GM12878 (cell line): ENCODE results near the gene FRMD5. TPM values are rescaled to one million over a fixed set of nuclear protein-coding genes. Genes with fewer than 3 reads are reported as not detected.

ENCODE experiments used
- CEBPB ChIP-seq, 2 experiments: fragments of 150-350 bp in 1 of 2; IDR thresholded peaks; 2 replicates each; pipeline ENCODE4 v1.6.1; 2012 to 2014; ENCODE audit warnings: low read depth in 2 of 2, low read length in 2 of 2, borderline replicate concordance in 1 of 2, inconsistent platforms in 1 of 2
- CREB1 ChIP-seq: IDR thresholded peaks from 2 replicates; pipeline ENCODE4 v1.6.1; 2012; ENCODE audit warnings: low read depth, mild to moderate bottlenecking, inconsistent platforms
- EED ChIP-seq: sonication (generic); IDR thresholded peaks from 2 replicates; pipeline ENCODE4 v1.6.1; 2016; ENCODE audit warnings: antibody characterized with exemption, low read depth
- KLF5 ChIP-seq: fragments of 450-650 bp; IDR thresholded peaks from 2 replicates; pipeline ENCODE4 v1.6.1; 2014; ENCODE audit warnings: mild to moderate bottlenecking; ENCODE audit not compliant: partially characterized antibody
- MAX ChIP-seq: IDR thresholded peaks from 2 replicates; pipeline ENCODE4 v1.6.1; 2012; ENCODE audit warnings: low read depth, low read length, improper control_type of control experiment
- NR2C2 ChIP-seq: IDR thresholded peaks from 2 replicates; pipeline ENCODE4 v1.6.1; 2011; ENCODE audit warnings: borderline replicate concordance, low read depth; ENCODE audit not compliant: control insufficient read depth, insufficient read length
- REST ChIP-seq: IDR thresholded peaks from 2 replicates; pipeline ENCODE4 v1.6.1; 2012; ENCODE audit warnings: mild to moderate bottlenecking, low read depth, low read length
- TCF3 ChIP-seq: IDR thresholded peaks from 2 replicates; pipeline ENCODE4 v1.6.1; 2012; ENCODE audit warnings: low read depth, mild to moderate bottlenecking, low read length, borderline replicate concordance; ENCODE audit not compliant: insufficient read depth
- ZBED1 ChIP-seq: IDR thresholded peaks from 2 replicates; pipeline ENCODE4 v1.6.1; 2016; ENCODE audit warnings: borderline replicate concordance
- ZNF217 ChIP-seq: fragments of 450-650 bp; IDR thresholded peaks from 2 replicates; pipeline ENCODE4 v1.6.1; 2017; ENCODE audit warnings: antibody characterized with exemption, mild to moderate bottlenecking
- polyA plus RNA-seq, 11 experiments: library from polyadenylated mRNA; depleted of rRNA in 4 of 11; unstranded in 6 of 11; stranded (reverse) in 5 of 11; fragments of >200 nt; fragmentation: Nextera tagmentation in 4 of 11; fragmentation: Illumina TruSeq in 1 of 11; extraction: Ambion mirVana in 4 of 11; extraction: Trizol in 1 of 11; gene quantifications; 1 replicate in 1 of 11; 2 replicates in 10 of 11; pipeline versions ENCODE4 v1.2.1 to v1.2.3, GENCODE V29; 2011 to 2016; ENCODE audit warnings: inconsistent platforms in 2 of 11, missing spikeins in 2 of 11, low read depth in 1 of 11
- total RNA-seq, 4 experiments: library from RNA; depleted of rRNA in 3 of 4; stranded (reverse); fragments of >200 nt in 3 of 4; fragmentation: Illumina TruSeq in 1 of 4; extraction: Trizol in 1 of 4; gene quantifications; 2 replicates each; pipeline versions ENCODE4 v1.2.1 to v1.2.3, GENCODE V29; 2013 to 2021
- TF ChIP-seq, protein P1 (sequence below): fragments of 450-650 bp; formaldehyde crosslinking; IDR thresholded peaks from 2 replicates; pipeline ENCODE4 v1.4.0; 2020; ENCODE audit warnings: mild to moderate bottlenecking, moderate library complexity

Gene FRMD5
- total and polyA plus RNA-seq, 10 of the 15 experiments (the other 5 are each of a cell fraction or from before 2014, with no cell fraction given): 0.26 to 6.4 (median 0.68) TPM; not detected in 1

DNA sequence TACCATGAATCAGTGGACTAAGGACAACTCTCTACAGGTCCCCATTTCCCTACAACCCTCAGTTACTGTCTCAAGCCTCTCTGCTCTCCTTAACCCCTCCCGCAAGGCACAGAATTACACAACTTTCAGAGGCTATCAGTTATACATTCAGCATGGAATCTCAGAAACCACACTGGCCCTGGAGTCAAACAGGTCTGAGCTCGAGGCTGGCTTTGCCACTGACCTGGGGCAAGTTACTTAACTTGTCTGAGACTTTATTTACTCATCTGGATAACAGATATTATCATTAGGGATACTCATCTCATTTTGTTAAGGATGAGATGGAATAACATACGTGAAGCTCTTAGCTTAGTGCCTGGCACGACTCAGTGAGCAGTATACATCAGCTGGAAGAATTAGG, 273.1 kb downstream of the FRMD5 start (continued):
- TF ChIP-seq, protein P1, sequence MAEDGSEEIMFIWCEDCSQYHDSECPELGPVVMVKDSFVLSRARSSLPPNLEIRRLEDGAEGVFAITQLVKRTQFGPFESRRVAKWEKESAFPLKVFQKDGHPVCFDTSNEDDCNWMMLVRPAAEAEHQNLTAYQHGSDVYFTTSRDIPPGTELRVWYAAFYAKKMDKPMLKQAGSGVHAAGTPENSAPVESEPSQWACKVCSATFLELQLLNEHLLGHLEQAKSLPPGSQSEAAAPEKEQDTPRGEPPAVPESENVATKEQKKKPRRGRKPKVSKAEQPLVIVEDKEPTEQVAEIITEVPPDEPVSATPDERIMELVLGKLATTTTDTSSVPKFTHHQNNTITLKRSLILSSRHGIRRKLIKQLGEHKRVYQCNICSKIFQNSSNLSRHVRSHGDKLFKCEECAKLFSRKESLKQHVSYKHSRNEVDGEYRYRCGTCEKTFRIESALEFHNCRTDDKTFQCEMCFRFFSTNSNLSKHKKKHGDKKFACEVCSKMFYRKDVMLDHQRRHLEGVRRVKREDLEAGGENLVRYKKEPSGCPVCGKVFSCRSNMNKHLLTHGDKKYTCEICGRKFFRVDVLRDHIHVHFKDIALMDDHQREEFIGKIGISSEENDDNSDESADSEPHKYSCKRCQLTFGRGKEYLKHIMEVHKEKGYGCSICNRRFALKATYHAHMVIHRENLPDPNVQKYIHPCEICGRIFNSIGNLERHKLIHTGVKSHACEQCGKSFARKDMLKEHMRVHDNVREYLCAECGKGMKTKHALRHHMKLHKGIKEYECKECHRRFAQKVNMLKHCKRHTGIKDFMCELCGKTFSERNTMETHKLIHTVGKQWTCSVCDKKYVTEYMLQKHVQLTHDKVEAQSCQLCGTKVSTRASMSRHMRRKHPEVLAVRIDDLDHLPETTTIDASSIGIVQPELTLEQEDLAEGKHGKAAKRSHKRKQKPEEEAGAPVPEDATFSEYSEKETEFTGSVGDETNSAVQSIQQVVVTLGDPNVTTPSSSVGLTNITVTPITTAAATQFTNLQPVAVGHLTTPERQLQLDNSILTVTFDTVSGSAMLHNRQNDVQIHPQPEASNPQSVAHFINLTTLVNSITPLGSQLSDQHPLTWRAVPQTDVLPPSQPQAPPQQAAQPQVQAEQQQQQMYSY (CRISPR knock-in tag): no peak
- no peak for TF ChIP-seq CREB1
- no peak for TF ChIP-seq CEBPB (IDR thresholded peaks at IDR 0.05; ENCODE audit: borderline replicate concordance in 1 of 2, low read depth in 2 of 2, low read length in 2 of 2)
- no peak for TF ChIP-seq NR2C2
- TF ChIP-seq MAX: no peak
- TF ChIP-seq KLF5: no peak
- no peak for TF ChIP-seq EED
- no peak for TF ChIP-seq REST
- TF ChIP-seq ZNF217: no peak
- no peak for TF ChIP-seq TCF3
- no peak for TF ChIP-seq ZBED1
- TF ChIP-seq, all 136 proteins: peak for 0
